GM18861 (cell line): ENCODE measurements around the gene AREG.
"Not testable (repeated sequence)": the region's sequence is repeated elsewhere in the genome, so short reads cannot be mapped to it uniquely, and the experiment has no call there.

Experiments
- ATAC-seq: cut with Tn5 transposase; IDR thresholded peaks from one replicate; pipeline ENCODE4 v1.9.1; 2021; ENCODE audit not compliant: unreplicated experiment

The AREG gene

GRCh38 chr4:74444891-74445642 is at the start of gene AREG:
Gene AREG, plus strand, starts transcription at chr4:74445136. Its CDS starts 210 bp downstream, at chr4:74445346.
- ATAC-seq = peak; percentile 75

- ATAC-seq = no peak
Observed at GRCh38 chr4:74395633-74396032, 49.3 kb upstream of the AREG start.

- no peak for ATAC-seq
Observed at GRCh38 chr4:74397748-74398426, 47.0 kb upstream of the AREG start.

- ATAC-seq = not testable (repeated sequence)
Observed at GRCh38 chr4:74398894-74399589, 45.9 kb upstream of the AREG start.

GRCh38 chr4:74400395-74400794 is 44.5 kb upstream of the AREG start:
- ATAC-seq = no peak

- ATAC-seq = peak; percentile 99
Observed at GRCh38 chr4:74402692-74403456, 42.1 kb upstream of the AREG start.

GRCh38 chr4:74407891-74408290 is 37.0 kb upstream of the AREG start:
- no peak for ATAC-seq

- ATAC-seq = no peak
Observed at GRCh38 chr4:74408639-74409038, 36.3 kb upstream of the AREG start.

GRCh38 chr4:74410272-74410671 is 34.7 kb upstream of the AREG start:
- no peak for ATAC-seq

- no peak for ATAC-seq
Observed at GRCh38 chr4:74412225-74412624, 32.7 kb upstream of the AREG start.

GRCh38 chr4:74413265-74413664 is 31.7 kb upstream of the AREG start:
- no peak for ATAC-seq

GRCh38 chr4:74414149-74414809 is 30.7 kb upstream of the AREG start:
- ATAC-seq = no peak

GRCh38 chr4:74415602-74416300 is 29.2 kb upstream of the AREG start:
- no peak for ATAC-seq

- ATAC-seq = no peak
Observed at GRCh38 chr4:74418063-74418670, 26.8 kb upstream of the AREG start.

GRCh38 chr4:74420863-74421262 is 24.1 kb upstream of the AREG start:
- no peak for ATAC-seq

- no peak for ATAC-seq
Observed at GRCh38 chr4:74423104-74423503, 21.8 kb upstream of the AREG start.

- ATAC-seq = no peak
Observed at GRCh38 chr4:74424111-74424510, 20.8 kb upstream of the AREG start.

- ATAC-seq = no peak
Observed at GRCh38 chr4:74426101-74426500, 18.8 kb upstream of the AREG start.

- ATAC-seq = no peak
Observed at GRCh38 chr4:74428276-74428675, 16.7 kb upstream of the AREG start.
